ENCODE data around the gene EXOC3L1.

Gene EXOC3L1

GRCh38 chr16:67180166-67180565, 9.8 kb downstream of the EXOC3L1 start:
- TF ChIP-seq POLR2AphosphoS5 (IDR thresholded peaks at IDR 0.05; ENCODE audit: low read depth, low read length) (no peak), SIN3A (IDR thresholded peaks at IDR 0.05; ENCODE audit: borderline replicate concordance, insufficient read depth, low read length) (no peak), FOXP2 (optimal IDR thresholded peaks at IDR 0.05; ENCODE audit: borderline replicate concordance, extremely low read depth, extremely low read length, insufficient read depth) (no peak), REST (IDR thresholded peaks at IDR 0.05; ENCODE audit: insufficient read depth in 1 of 2, low read depth in 2 of 2, low read length in 2 of 2) (no peak), TAF1 (IDR thresholded peaks at IDR 0.05; ENCODE audit: borderline replicate concordance, insufficient read depth, low read length) (no peak)

GRCh38 chr16:67179421-67180080, 10.4 kb downstream of the EXOC3L1 start:
- TF ChIP-seq POLR2AphosphoS5 (IDR thresholded peaks at IDR 0.05; ENCODE audit: low read depth, low read length) (no peak), REST (IDR thresholded peaks at IDR 0.05; ENCODE audit: insufficient read depth in 1 of 2, low read depth in 2 of 2, low read length in 2 of 2) (no peak), SIN3A (IDR thresholded peaks at IDR 0.05; ENCODE audit: borderline replicate concordance, insufficient read depth, low read length) (no peak), FOXP2 (optimal IDR thresholded peaks at IDR 0.05; ENCODE audit: borderline replicate concordance, extremely low read depth, extremely low read length, insufficient read depth) (no peak), TAF1 (IDR thresholded peaks at IDR 0.05; ENCODE audit: borderline replicate concordance, insufficient read depth, low read length) (no peak)

- TF ChIP-seq TAF1 (IDR thresholded peaks at IDR 0.05; ENCODE audit: borderline replicate concordance, insufficient read depth, low read length) (no peak), REST (IDR thresholded peaks at IDR 0.05; ENCODE audit: insufficient read depth in 1 of 2, low read depth in 2 of 2, low read length in 2 of 2) (no peak), POLR2AphosphoS5 (IDR thresholded peaks at IDR 0.05; ENCODE audit: low read depth, low read length) (no peak), FOXP2 (optimal IDR thresholded peaks at IDR 0.05; ENCODE audit: borderline replicate concordance, extremely low read depth, extremely low read length, insufficient read depth) (no peak), SIN3A (IDR thresholded peaks at IDR 0.05; ENCODE audit: borderline replicate concordance, insufficient read depth, low read length) (no peak)
Observed at GRCh38 chr16:67177743-67178699, 11.9 kb downstream of the EXOC3L1 start.

- TF ChIP-seq SIN3A (IDR thresholded peaks at IDR 0.05; ENCODE audit: borderline replicate concordance, insufficient read depth, low read length) = no peak
- no peak for TF ChIP-seq TAF1 (IDR thresholded peaks at IDR 0.05; ENCODE audit: borderline replicate concordance, insufficient read depth, low read length)
- TF ChIP-seq REST (IDR thresholded peaks at IDR 0.05; ENCODE audit: insufficient read depth in 1 of 2, low read depth in 2 of 2, low read length in 2 of 2) = no peak
- TF ChIP-seq FOXP2 (optimal IDR thresholded peaks at IDR 0.05; ENCODE audit: borderline replicate concordance, extremely low read depth, extremely low read length, insufficient read depth) = no peak
- no peak for TF ChIP-seq POLR2AphosphoS5 (IDR thresholded peaks at IDR 0.05; ENCODE audit: low read depth, low read length)
Observed at GRCh38 chr16:67176662-67177061, 13.3 kb downstream of the EXOC3L1 start.
